GM19025 (cell line): Measurements from ENCODE around the gene ABCB1.

ENCODE experiments used
- ATAC-seq: cut with Tn5 transposase; IDR thresholded peaks from one replicate; pipeline ENCODE4 v1.9.1; 2021; ENCODE audit warnings: mild to moderate bottlenecking, low read depth, moderate library complexity; ENCODE audit not compliant: unreplicated experiment

Gene ABCB1

GRCh38 chr7:87517136-87517815 is 83.4 kb downstream of the ABCB1 start:
- no peak for ATAC-seq

- no peak for ATAC-seq
Measured at GRCh38 chr7:87513735-87514335, 86.8 kb downstream of the ABCB1 start.

- ATAC-seq: no peak
Measured at GRCh38 chr7:87512906-87513305, 87.8 kb downstream of the ABCB1 start.

- no peak for ATAC-seq
Measured at GRCh38 chr7:87511510-87511909, 89.2 kb downstream of the ABCB1 start.

GRCh38 chr7:87510411-87510875 is 90.2 kb downstream of the ABCB1 start:
- ATAC-seq: no peak

- no peak for ATAC-seq
Measured at GRCh38 chr7:87507446-87507845, 93.2 kb downstream of the ABCB1 start.

- no peak for ATAC-seq
Measured at GRCh38 chr7:87506246-87507180, 94.2 kb downstream of the ABCB1 start.

GRCh38 chr7:87505557-87506245 is 95.0 kb downstream of the ABCB1 start:
- peak; percentile 41 for ATAC-seq

GRCh38 chr7:87505122-87505521 is 95.6 kb downstream of the ABCB1 start:
- ATAC-seq: no peak

GRCh38 chr7:87499494-87499893 is 101.2 kb downstream of the ABCB1 start:
- ATAC-seq: no peak

GRCh38 chr7:87498893-87499292 is 101.8 kb downstream of the ABCB1 start:
- no peak for ATAC-seq

- ATAC-seq: no peak
Measured at GRCh38 chr7:87497482-87497881, 103.2 kb downstream of the ABCB1 start.

GRCh38 chr7:87495366-87495765 is 105.3 kb downstream of the ABCB1 start:
- ATAC-seq: no peak

GRCh38 chr7:87494454-87494853 is 106.2 kb downstream of the ABCB1 start:
- ATAC-seq: no peak

GRCh38 chr7:87483131-87483530 is 117.6 kb downstream of the ABCB1 start:
- no peak for ATAC-seq

GRCh38 chr7:87482115-87482514 is 118.6 kb downstream of the ABCB1 start:
- no peak for ATAC-seq

GRCh38 chr7:87480386-87480785 is 120.3 kb downstream of the ABCB1 start:
- ATAC-seq: no peak

- no peak for ATAC-seq
Measured at GRCh38 chr7:87479951-87480350, 120.7 kb downstream of the ABCB1 start.

- ATAC-seq: no peak
Measured at GRCh38 chr7:87476179-87476557, 124.5 kb downstream of the ABCB1 start.

GRCh38 chr7:87475359-87476178 is 125.1 kb downstream of the ABCB1 start, which contains the start of gene ABCB4:
ABCB4 (minus strand) TSS chr7:87475680; CDS start chr7:87475465, 215 bp downstream.
- peak; percentile 35 for ATAC-seq
